Spinal cord (tissue), 10 donors: Measurements from ENCODE around the gene COL6A3. TPM values are rescaled to one million over a fixed set of nuclear protein-coding genes. Genes with fewer than 3 reads are reported as not detected.
A peak's percentile ranks its signal among the peaks of the same experiment; 100 is the strongest.

Experiments used
- DNase-seq, 6 donors: peaks; one replicate each; pipeline versions ENCODE4 v3.0.0 to v3.0.0-alpha.2; 2013 to 2015; ENCODE audit warnings: low spot score in 6 of 6, low read depth in 4 of 6
- H3K27ac ChIP-seq: one replicate; pipeline ENCODE4 v1.5.1; 2013; ENCODE audit warnings: low read depth, low read length, control low read depth
- H3K27me3 ChIP-seq: one replicate; pipeline ENCODE4 v1.6.1; 2013; ENCODE audit warnings: low read length; ENCODE audit not compliant: control insufficient read depth, insufficient read depth
- H3K36me3 ChIP-seq: one replicate; pipeline ENCODE4 v1.6.1; 2013; ENCODE audit warnings: low read length; ENCODE audit not compliant: control insufficient read depth, insufficient read depth
- H3K4me1 ChIP-seq: one replicate; pipeline ENCODE4 v1.6.1; 2013; ENCODE audit warnings: low read length; ENCODE audit not compliant: control insufficient read depth, insufficient read depth
- H3K4me3 ChIP-seq: one replicate; pipeline ENCODE4 v1.5.1; 2013; ENCODE audit warnings: low read depth, low read length, control low read depth
- H3K9me3 ChIP-seq: one replicate; pipeline ENCODE4 v1.6.1; 2013; ENCODE audit warnings: low read length; ENCODE audit not compliant: control insufficient read depth, insufficient read depth
- WGBS: methylation state at CpG from one replicate; pipeline ENCODE4 v1.1.5; 2013; ENCODE audit warnings: missing lambda C conversion rate; ENCODE audit not compliant: insufficient coverage; 5-methylcytosine and 5-hydroxymethylcytosine counted together
- polyA plus RNA-seq, 2 donors: library from polyadenylated mRNA; unstranded; fragments of 120-200 nt; gene quantifications; one replicate each; pipeline ENCODE4 v1.2.1, GENCODE V29; 2013; ENCODE audit not compliant: insufficient read length in 2 of 2
- total RNA-seq, 2 donors: library from RNA; depleted of rRNA in 1 of 2; stranded (reverse); fragments of 120-200 nt in 1 of 2; fragments of >200 nt in 1 of 2; gene quantifications; one replicate each; pipeline versions ENCODE4 v1.2.3 to v1.2.4, GENCODE V29; 2013 to 2014
- donor health status: healthy.

Gene COL6A3
- total and polyA plus RNA-seq, 4 donors = 41.3 to 429 (median 167) TPM

DNA sequence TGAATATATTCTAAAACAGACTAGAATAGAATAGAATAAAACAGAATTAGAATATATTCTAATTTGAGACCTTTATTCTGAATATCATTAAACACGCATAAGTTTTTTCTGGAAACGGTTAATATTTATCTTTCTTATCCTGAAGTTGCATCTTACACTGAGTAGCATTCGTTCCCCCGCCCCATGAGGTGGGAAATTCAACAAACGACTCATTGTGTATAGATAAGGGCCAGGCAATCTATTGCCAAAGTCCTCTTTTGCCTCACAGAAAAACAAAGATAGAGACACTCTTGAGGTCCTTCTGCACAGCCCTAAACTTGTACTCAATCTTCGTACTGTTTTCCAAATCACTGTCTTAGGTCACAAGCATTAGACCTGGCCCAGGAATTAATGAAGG lies 98.1 kb downstream of the COL6A3 start:
- no peaks in the 10 kb centered on the region for H3K27me3 ChIP-seq
- H3K4me1 ChIP-seq = peaks cover 14% of the 10 kb centered on the region
- no peaks in the 10 kb centered on the region for H3K36me3 ChIP-seq
- no peak overlapping the region for H3K4me3 ChIP-seq
- 20% methylated on average over 1 of the region's 6 CpGs for WGBS
- peak in 2 of 6 donors; percentile 40 to 51 for DNase-seq
- no peaks in the 10 kb centered on the region for H3K9me3 ChIP-seq
- peak overlapping the region; percentile 92 for H3K27ac ChIP-seq

DNA sequence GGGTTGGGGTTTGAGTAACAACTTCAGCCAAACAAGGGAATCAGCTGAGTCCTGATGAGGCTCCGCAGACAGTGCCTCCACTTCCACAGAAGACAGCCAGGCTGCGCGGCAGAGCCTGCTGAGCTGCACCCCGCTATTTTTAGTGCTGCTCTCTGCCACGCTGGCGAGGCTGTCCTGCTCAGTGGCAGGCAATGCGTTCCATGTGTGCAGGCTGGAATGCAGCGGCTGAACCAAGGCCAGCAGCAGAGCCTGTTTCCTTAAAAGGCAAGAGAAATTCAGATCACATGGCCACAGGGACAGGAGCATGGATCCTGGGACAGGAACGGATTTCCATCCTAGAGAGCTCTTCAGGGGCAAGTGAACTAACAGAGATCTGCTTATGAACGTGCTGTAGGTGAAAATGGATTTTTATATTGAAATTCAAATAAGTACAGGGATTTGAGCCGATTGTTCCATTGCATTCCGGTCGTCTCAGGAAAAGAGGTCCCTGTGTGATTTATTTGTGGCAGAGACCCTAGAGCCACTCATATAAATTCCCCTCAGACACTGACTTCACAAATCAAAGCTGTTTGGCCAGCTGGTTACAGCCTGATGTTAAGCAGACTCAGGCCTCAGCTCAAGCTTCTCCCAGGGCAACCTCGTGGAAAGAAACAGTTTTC lies 98.7 kb downstream of the COL6A3 start:
- 4% methylated on average over 12 of the region's 14 CpGs for WGBS
- Histone ChIP-seq H3K27ac (peak overlapping the region; percentile 92), H3K27me3 (no peaks in the 10 kb centered on the region), H3K4me1 (peaks cover 11% of the 10 kb centered on the region), H3K4me3 (no peak overlapping the region), H3K9me3 (no peaks in the 10 kb centered on the region), H3K36me3 (no peaks in the 10 kb centered on the region)
- peak in 4 of 6 donors; percentile 61 to 92 (median 78) for DNase-seq

DNA sequence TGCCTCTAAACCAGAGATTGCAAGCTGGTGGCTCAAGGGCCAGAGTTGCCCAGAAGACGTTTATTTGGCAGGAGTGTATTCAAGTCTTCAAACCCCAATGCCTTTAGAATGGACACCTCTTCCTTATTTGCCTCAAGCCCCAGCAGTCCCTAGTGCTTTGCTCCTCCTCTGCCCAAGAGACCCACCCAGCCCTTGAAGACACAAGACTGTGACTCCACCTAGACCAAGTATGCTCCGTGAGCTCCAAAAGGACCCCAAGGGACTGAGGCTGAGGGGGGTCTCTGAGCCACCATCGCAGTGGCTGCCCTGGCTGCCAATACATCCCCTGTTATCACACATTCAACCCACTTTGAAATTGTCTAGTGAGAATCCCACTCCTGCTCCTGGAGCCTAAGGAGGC lies 99.3 kb downstream of the COL6A3 start:
- Histone ChIP-seq H3K27ac (peak overlapping the region; percentile 92), H3K4me3 (no peak overlapping the region)

DNA sequence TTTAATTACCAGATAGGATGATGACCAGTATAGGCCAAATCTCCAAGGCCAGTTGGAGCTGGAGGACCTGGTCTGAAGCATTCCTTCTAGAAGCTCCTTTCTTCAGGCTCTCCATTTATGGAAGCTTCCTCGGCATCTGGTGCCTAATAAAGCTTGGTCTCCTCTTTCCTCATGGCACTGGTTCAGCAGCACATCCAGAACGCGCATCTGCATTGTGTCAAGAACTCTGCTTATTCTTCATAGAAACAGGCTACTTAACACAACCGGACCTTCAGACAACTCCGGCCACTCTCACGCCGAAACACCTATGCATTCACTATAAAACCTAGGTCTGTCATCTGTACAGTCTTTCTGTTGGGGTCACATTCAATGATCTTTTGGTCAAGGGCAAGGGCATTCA lies 99.8 kb downstream of the COL6A3 start:
- no peak for DNase-seq
- Histone ChIP-seq H3K9me3 (no peaks in the 10 kb centered on the region), H3K27ac (peak overlapping the region; percentile 92), H3K27me3 (no peaks in the 10 kb centered on the region), H3K4me3 (no peak overlapping the region), H3K36me3 (no peaks in the 10 kb centered on the region), H3K4me1 (peaks cover 11% of the 10 kb centered on the region)
- WGBS = 93% methylated on average over 4 of the region's 7 CpGs

More for the DNA sequence above, 99.3 kb downstream of the COL6A3 start:
- H3K9me3 ChIP-seq = no peaks in the 10 kb centered on the region
- no peaks in the 10 kb centered on the region for H3K27me3 ChIP-seq
- H3K4me1 ChIP-seq = peaks cover 11% of the 10 kb centered on the region
- WGBS = 77% methylated on average over 3 of the region's 3 CpGs
- H3K36me3 ChIP-seq = no peaks in the 10 kb centered on the region
- no peak for DNase-seq

DNA sequence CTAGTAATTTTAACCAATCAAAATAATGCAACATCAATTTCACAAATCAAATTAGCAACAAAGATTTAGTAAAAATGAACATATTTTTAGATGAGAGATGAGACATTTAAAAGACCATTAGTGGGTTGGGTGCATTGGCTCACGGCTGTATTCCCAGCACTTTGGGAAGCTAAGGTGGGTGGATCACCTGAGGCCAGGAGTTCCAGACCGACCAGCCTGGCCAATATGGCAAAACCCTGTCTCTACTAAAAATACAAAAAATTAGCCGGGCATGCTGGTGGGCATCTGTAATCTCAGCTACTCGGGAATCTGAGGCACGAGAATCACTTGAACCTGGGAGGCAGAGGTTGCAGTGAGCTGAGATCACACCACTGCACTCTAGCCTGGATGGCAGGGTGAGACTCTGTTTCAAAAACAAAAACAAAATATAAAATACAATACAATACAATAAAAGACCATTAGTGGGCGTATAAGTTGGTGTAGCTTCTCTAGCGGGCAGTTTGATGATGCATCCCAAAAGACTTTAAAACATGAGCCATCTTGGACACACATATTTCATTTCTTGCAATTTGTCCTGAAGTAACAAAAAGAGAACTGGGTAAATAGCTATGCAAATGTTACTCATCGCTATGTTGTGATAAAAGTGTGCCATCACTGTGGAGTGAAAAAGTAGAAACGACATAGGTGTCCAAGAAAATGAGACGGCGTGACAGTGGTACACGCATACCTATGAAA lies 101.8 kb downstream of the COL6A3 start:
- Histone ChIP-seq H3K9me3 (no peaks in the 10 kb centered on the region), H3K4me1 (peaks cover 11% of the 10 kb centered on the region), H3K27me3 (no peaks in the 10 kb centered on the region), H3K4me3 (no peak overlapping the region), H3K27ac (no peak overlapping the region), H3K36me3 (no peaks in the 10 kb centered on the region)
- no peak for DNase-seq
- WGBS = 100% methylated on average over 5 of the region's 12 CpGs

DNA sequence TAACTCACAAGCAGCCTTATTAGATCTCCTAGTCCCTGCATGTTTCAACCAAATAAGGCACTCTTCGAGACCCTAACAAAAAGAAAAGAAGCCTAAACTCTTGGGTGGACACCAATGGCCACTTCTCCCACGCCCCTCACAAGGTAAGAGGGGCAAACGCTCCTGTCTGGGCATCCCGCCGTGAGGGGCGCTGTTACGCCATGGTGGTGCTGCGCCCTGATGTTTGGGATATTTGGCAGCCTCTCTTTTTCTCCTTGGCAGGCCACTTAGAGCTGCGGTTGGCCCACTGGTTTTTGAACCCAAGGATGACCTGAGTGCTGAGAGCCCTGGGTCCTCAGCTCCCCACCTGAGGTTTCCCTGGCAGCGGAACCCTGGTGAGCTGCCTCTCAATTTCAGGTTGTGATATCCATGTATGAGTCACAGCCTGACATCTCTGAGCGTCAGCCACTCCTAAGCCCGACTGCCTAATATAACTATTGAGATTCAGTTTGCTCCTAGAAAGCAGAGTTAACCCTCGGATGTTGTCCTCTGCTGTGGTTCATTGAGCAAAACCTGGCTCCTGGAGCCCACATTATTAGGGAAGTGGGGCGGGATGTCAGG lies 103.3 kb downstream of the COL6A3 start:
- no peak overlapping the region for H3K27ac ChIP-seq
- WGBS = 94% methylated on average over 12 of the region's 14 CpGs

DNA sequence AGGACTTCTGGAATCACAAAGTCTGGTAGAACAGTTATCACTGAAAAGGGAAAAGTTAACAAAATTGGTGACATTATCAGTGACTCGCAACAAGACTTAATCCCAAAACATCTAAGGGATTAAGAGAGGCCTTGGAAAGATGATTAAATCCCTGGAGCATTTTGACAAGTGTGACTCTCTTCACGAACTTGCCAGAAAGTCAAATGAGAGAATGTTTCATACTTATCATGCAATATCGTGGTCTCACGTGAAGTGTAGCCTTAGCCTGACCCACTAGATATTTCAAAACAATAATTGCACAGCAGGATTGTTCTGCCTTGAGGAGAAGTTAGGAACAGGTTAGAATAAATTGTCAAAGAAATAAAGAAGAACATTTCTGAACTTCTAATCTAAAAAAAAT lies 104.5 kb downstream of the COL6A3 start:
- 100% methylated on average over 2 of the region's 4 CpGs for WGBS
- no peaks in the 10 kb centered on the region for H3K36me3 ChIP-seq

More for the DNA sequence above, 103.3 kb downstream of the COL6A3 start:
- DNase-seq = no peak
- Histone ChIP-seq H3K27me3 (no peaks in the 10 kb centered on the region), H3K4me3 (no peak overlapping the region), H3K4me1 (peaks cover 10% of the 10 kb centered on the region), H3K9me3 (no peaks in the 10 kb centered on the region), H3K36me3 (no peaks in the 10 kb centered on the region)

DNA sequence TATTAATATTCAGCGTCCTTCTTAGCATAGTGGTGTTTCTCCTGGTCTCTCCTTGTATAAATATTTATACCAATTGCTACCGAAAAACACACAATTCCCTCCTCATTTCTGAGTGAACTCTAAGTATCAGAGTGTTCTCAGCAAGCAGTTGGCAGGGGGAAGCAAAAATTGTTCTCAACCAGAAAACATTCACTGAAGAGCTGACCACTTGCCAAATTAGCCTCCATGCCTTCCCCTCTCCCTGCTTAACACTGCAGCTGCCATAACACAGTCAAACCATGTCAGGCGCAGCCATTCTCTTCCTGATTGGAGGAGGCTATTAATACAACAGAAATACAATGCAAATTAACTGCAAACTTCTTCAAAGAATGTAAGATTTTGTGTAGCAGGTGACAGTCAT lies 105.0 kb downstream of the COL6A3 start:
- H3K4me3 ChIP-seq = no peak overlapping the region
- H3K9me3 ChIP-seq = no peaks in the 10 kb centered on the region
- DNase-seq = peak in 1 of 6 donors; percentile 36
- H3K27me3 ChIP-seq = no peaks in the 10 kb centered on the region
- WGBS = 100% methylated on average over 1 of the region's 3 CpGs
- no peaks in the 10 kb centered on the region for H3K4me1 ChIP-seq
- no peak overlapping the region for H3K27ac ChIP-seq
- H3K36me3 ChIP-seq = no peaks in the 10 kb centered on the region

More for the DNA sequence above, 104.5 kb downstream of the COL6A3 start:
- Histone ChIP-seq H3K9me3 (no peaks in the 10 kb centered on the region), H3K27me3 (no peaks in the 10 kb centered on the region), H3K4me3 (no peak overlapping the region), H3K4me1 (no peaks in the 10 kb centered on the region), H3K27ac (no peak overlapping the region)
- no peak for DNase-seq

DNA sequence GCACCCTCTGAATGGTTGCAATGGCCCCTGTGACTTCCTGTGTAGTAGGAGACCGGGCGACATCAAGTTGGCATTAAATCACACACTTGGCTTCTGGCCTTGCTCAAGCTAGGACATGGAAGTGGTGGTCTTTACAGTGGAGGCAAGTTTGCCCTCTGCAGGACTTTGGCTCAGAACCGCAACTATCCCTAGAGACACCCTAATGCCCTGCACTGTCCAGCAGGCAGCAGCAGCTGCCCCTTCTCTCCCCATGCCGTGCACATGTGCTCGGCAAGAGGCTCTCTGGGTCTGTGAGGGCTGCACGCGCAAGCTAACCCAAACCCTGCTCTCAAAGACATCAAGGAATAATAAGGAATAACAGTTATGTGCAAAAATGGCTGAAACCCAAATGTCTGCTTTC lies 106.5 kb downstream of the COL6A3 start:
- Histone ChIP-seq H3K4me1 (no peaks in the 10 kb centered on the region), H3K36me3 (no peaks in the 10 kb centered on the region), H3K4me3 (no peak overlapping the region), H3K9me3 (no peaks in the 10 kb centered on the region), H3K27me3 (no peaks in the 10 kb centered on the region), H3K27ac (no peak overlapping the region)
- no peak for DNase-seq
- 69% methylated on average over 3 of the region's 7 CpGs for WGBS
